Mammary epithelial cell (primary cell): ENCODE data around the gene HUNK.

Source experiments
- CTCF ChIP-seq, 2 donors: IDR thresholded peaks in 1 of 2; conservative IDR thresholded peaks in 1 of 2; 2 replicates each; pipeline ENCODE4 v1.5.1; 2011 to 2012; ENCODE audit warnings: inconsistent platforms in 2 of 2, low read length in 2 of 2, mild to moderate bottlenecking in 2 of 2, control low read depth in 1 of 2, low read depth in 1 of 2; ENCODE audit not compliant: insufficient read depth in 1 of 2; ENCODE audit errors: extremely low read depth in 1 of 2
- EZH2 ChIP-seq: IDR thresholded peaks from 2 replicates; pipeline ENCODE4 v1.6.1; 2012; ENCODE audit warnings: low read length, inconsistent platforms, borderline replicate concordance

- TF ChIP-seq EZH2 (no peak), CTCF (conservative IDR thresholded peaks at IDR 0.05 in 1 of 2, IDR thresholded peaks at IDR 0.05 in 1 of 2; ENCODE audit: extremely low read depth in 1 of 2, insufficient read depth in 1 of 2, low read depth in 1 of 2, low read length in 2 of 2) (no peak)
These were observed 94.5 kb downstream of the HUNK start for GRCh38 chr21:31967334-31967733.
